Upper lobe of left lung (tissue), 6 donors: Measurements from ENCODE around the gene PARVB. TPM values are rescaled to one million over a fixed set of nuclear protein-coding genes. Genes with fewer than 3 reads are reported as not detected.

Experiments used
- ATAC-seq, 2 donors: fragments of 200-7000 bp; cut with Tn5 transposase; one replicate each; pipeline ENCODE4 v1.9.1; 2022; ENCODE audit warnings: mild to moderate bottlenecking in 2 of 2, moderate library complexity in 2 of 2; ENCODE audit not compliant: low FRiP score in 2 of 2
- DNase-seq, 2 donors: peaks; one replicate each; pipeline ENCODE4 v3.0.0-alpha.2; 2019 to 2020
- H3K27ac ChIP-seq, 4 donors: fragments of 200-600 bp; sonication (generic); one replicate each; pipeline ENCODE4 v1.5.1; 2016 to 2019
- H3K27me3 ChIP-seq, 4 donors: fragments of 200-600 bp; sonication (generic); one replicate each; pipeline ENCODE4 v1.5.1; 2017 to 2019
- H3K36me3 ChIP-seq, 4 donors: fragments of 200-600 bp; sonication (generic); one replicate each; pipeline ENCODE4 v1.5.1; 2016 to 2019
- H3K4me1 ChIP-seq, 4 donors: fragments of 200-600 bp; sonication (generic); one replicate each; pipeline ENCODE4 v1.5.1; 2018 to 2019
- H3K4me3 ChIP-seq, 4 donors: fragments of 200-600 bp; sonication (generic); one replicate each; pipeline ENCODE4 v1.5.1; 2017 to 2019; ENCODE audit warnings: mild to moderate bottlenecking in 2 of 4, moderate library complexity in 1 of 4
- H3K9me3 ChIP-seq, 4 donors: fragments of 200-600 bp; sonication (generic); one replicate each; pipeline ENCODE4 v1.5.1; 2018 to 2019
- CTCF ChIP-seq, 6 experiments: fragments of 450-650 bp in 4 of 6; fragments of 200-600 bp in 2 of 6; sonication (generic) in 2 of 6; IDR thresholded peaks; one replicate each; pipeline ENCODE4 v1.5.1; 2016 to 2019; ENCODE audit warnings: antibody characterized with exemption in 6 of 6
- EP300 ChIP-seq, 4 donors: sonication (generic); formaldehyde crosslinking; IDR thresholded peaks; one replicate each; pipeline ENCODE4 v1.5.1; 2017; ENCODE audit warnings: antibody characterized with exemption in 4 of 4, control low read depth in 2 of 4
- POLR2A ChIP-seq, 4 donors: fragments of 450-650 bp; IDR thresholded peaks; one replicate each; pipeline ENCODE4 v1.5.1; 2016 to 2017; ENCODE audit warnings: antibody characterized with exemption in 4 of 4, mild to moderate bottlenecking in 2 of 4
- POLR2AphosphoS5 ChIP-seq, 2 donors: sonication (generic); formaldehyde crosslinking; IDR thresholded peaks; one replicate each; pipeline ENCODE4 v1.5.1; 2017; ENCODE audit warnings: antibody characterized with exemption in 2 of 2
- WGBS, 2 donors: methylation state at CpG; one replicate each; pipeline ENCODE4 v1.1.5; 2017 to 2018; 5-methylcytosine and 5-hydroxymethylcytosine counted together
- total RNA-seq, 6 donors: library from RNA; depleted of rRNA in 4 of 6; stranded (reverse); fragments of >200 nt in 4 of 6; gene quantifications; one replicate each; pipeline versions ENCODE4 v1.1.0 to v1.2.1, GENCODE V29; 2016 to 2021
- donor health status: DM: no; HTN: no; CAD: no; lungs with moderate emphysema.
- donor health status: DM: no; HTN: yes; CAD: no; lungs with severe emphysema.

PARVB gene
- total RNA-seq, 6 donors from 2014 or later = 14.5 to 56.1 (median 37.0) TPM

- H3K27ac ChIP-seq = no peak overlapping the region
Observed at GRCh38 chr22:44020981-44021380, 3.1 kb upstream of the PARVB start.

DNA sequence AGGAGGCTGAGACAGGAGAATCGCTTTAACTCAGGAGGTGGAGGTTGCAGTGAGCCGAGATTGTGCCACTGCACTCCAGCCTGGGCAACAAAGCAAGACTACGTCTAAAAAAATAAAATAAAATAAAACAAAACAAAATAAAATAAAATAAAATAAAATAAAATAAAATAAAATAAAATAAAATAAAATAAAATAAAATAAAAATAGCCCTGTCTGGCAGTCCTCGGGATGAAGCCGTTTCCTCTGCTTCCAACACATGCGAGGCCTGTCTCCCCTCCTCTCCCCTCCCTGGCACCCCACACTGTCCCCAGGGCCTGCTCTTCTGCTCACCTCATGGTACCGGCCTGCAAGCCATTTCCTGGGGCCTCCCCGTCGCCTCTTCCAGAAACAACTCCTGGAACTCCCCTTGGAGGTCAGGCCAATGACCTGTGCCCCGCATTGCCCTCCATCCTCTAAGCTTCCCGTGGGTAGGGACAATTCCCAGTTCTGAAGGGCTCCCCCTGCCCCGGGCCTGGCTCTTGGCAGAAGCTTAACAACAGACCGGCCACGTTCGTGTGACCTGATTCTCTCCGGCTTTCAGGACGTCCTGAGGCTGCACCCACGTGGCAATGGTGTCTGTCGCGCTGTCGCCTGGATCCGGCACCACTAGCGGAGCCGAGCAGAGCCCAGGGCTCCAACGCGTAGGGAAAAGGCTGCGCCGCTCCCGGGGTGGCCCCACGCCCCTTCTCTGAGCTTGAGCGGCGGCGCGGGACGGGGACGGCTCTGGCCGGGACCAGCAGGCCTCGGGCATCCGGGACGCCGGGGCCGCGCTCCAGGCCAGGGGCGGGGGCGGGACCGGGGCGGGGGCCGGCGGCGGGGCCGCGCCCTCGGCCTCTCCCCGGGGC, 456 bp upstream of the PARVB start:
- Histone ChIP-seq H3K4me1 (peaks cover 27 to 49% (median 33%) of the 10 kb centered on the region in 4 donors), H3K9me3 (no peaks in the 10 kb centered on the region), H3K27ac (peak overlapping the region; percentile 88 to 98 (median 94)), H3K27me3 (peaks cover 0 to 6% (median 0%) of the 10 kb centered on the region in 4 donors), H3K4me3 (peak overlapping the region; percentile 35 to 71 (median 67)), H3K36me3 (no peaks in the 10 kb centered on the region)
- TF ChIP-seq POLR2A (IDR thresholded peaks at IDR 0.05) = peak in 1 of 4 donors; percentile 37
- TF ChIP-seq POLR2AphosphoS5 (IDR thresholded peaks at IDR 0.05) = peak in 1 of 2 donors; percentile 35
- no peak for TF ChIP-seq CTCF (IDR thresholded peaks at IDR 0.05)
- no peak for TF ChIP-seq EP300 (IDR thresholded peaks at IDR 0.05)
- peak in 1 of 2 donors; percentile 36 for DNase-seq
- WGBS, 2 donors = 24 to 46% methylated on average over 12 to 22 of the region's 54 CpGs
- ATAC-seq = peak in 1 of 2 donors; percentile 75

More at GRCh38 chr22:44020981-44021380, 3.1 kb upstream of the PARVB start:
- no peak for ATAC-seq
- Histone ChIP-seq H3K4me3 (no peak overlapping the region), H3K36me3 (no peaks in the 10 kb centered on the region), H3K4me1 (peaks cover 12 to 24% (median 16%) of the 10 kb centered on the region in 4 donors), H3K27me3 (peaks cover 0 to 6% (median 0%) of the 10 kb centered on the region in 4 donors), H3K9me3 (no peaks in the 10 kb centered on the region)
- DNase-seq = no peak
- TF ChIP-seq EP300 (IDR thresholded peaks at IDR 0.05) = no peak
- TF ChIP-seq POLR2AphosphoS5 (IDR thresholded peaks at IDR 0.05) = no peak
- no peak for TF ChIP-seq POLR2A (IDR thresholded peaks at IDR 0.05)
- no peak for TF ChIP-seq CTCF (IDR thresholded peaks at IDR 0.05)
- WGBS, 2 donors = 91 to 95% methylated on average over 8 of the region's 8 CpGs

DNA sequence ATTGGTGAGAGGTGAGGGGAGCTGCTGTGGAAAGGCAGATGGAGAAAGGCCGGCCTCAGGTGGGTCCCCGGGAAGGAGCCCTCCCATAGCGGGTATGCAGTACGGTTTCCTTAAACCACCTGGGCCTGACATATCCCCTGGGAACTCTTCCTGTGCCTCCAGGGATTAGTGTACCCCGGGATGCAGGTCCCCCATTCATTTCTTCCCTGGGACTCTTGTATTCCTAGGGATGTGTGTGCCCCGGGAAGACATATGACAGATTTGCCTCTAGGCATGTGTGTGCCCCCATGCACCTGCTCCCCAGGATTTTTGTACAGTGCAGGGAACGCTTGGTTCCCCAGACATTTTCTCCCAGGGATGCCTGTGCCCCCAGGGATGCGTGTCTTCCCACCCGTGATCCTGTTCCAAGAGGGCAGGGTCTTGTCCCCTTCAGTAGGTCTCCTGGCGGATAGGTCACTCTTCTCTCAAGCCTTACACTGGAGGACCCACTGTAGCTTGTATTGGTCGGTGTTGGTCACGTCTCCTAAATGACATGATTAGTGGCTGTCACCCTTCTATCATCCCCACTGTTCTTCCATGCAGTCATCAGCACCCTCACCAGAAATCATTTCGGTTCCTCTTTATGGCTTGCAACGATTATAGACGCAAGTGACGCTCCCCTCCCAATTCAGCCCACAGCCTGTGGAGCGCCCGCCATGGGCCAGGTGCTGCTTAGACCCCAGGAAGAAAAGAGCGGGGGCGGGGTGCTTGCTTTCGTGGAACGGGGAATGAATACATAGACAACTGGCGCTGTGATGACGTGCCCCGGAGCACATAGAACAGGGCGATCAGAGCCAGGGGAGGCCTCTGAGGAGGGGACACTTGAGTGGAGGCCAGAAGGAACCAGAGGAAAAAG, 1.3 kb downstream of the PARVB start:
- Histone ChIP-seq H3K4me3 (peak overlapping the region; percentile 7 to 71 (median 67)), H3K4me1 (peaks cover 41 to 67% (median 48%) of the 10 kb centered on the region in 4 donors), H3K9me3 (no peaks in the 10 kb centered on the region), H3K36me3 (no peaks in the 10 kb centered on the region), H3K27me3 (peaks cover 0 to 6% (median 0%) of the 10 kb centered on the region in 4 donors), H3K27ac (peak overlapping the region; percentile 94 to 98 (median 96))
- whole genome bisulfite sequencing, 2 donors = 50 to 70% methylated on average over 26 of the region's 26 CpGs
- ATAC-seq (peak in 1 of 2 donors; percentile 61), DNase-seq (peak; percentile 43 to 67)
- TF ChIP-seq CTCF (IDR thresholded peaks at IDR 0.05) = no peak
- peak in 1 of 2 donors; percentile 19 for TF ChIP-seq POLR2AphosphoS5 (IDR thresholded peaks at IDR 0.05)
- TF ChIP-seq POLR2A (IDR thresholded peaks at IDR 0.05) = peak in 1 of 4 donors; percentile 45

- DNase-seq = peak in 1 of 2 donors; percentile 61
- peaks cover 46 to 71% (median 54%) of the 10 kb centered on the region in 4 donors for H3K4me1 ChIP-seq
- H3K9me3 ChIP-seq = no peaks in the 10 kb centered on the region
- H3K27me3 ChIP-seq = peaks cover 0 to 6% (median 0%) of the 10 kb centered on the region in 4 donors
- peak overlapping the region; percentile 94 to 98 (median 96) for H3K27ac ChIP-seq
- 61 to 67% methylated on average over 17 of the region's 17 CpGs for WGBS, 2 donors
- peak overlapping the region in 3 of 4 donors; percentile 15 to 68 (median 66) for H3K4me3 ChIP-seq
- no peak for TF ChIP-seq EP300 (IDR thresholded peaks at IDR 0.05)
- no peak for TF ChIP-seq POLR2A (IDR thresholded peaks at IDR 0.05)
- TF ChIP-seq POLR2AphosphoS5 (IDR thresholded peaks at IDR 0.05) = no peak
- TF ChIP-seq CTCF (IDR thresholded peaks at IDR 0.05) = no peak
- ATAC-seq = no peak
- H3K36me3 ChIP-seq = no peaks in the 10 kb centered on the region
Observed at GRCh38 chr22:44026066-44026629, 2.0 kb downstream of the PARVB start.
